Measurements from ENCODE around the gene REPS1.

The REPS1 gene

GRCh38 chr6:139014945-139015344 is 26.9 kb upstream of the REPS1 start:
- in situ Hi-C loops (cut with MboI; ENCODE audit: low sequenced_read_pairs, unreplicated experiment), result no loop called here
- no peak for DNase-seq (ENCODE audit: low spot score)
- no peak for TF ChIP-seq CTCF (IDR thresholded peaks at IDR 0.05; ENCODE audit: borderline replicate concordance, control extremely low read depth, extremely low read depth, insufficient read depth, missing control alignments)

- DNase-seq (ENCODE audit: low spot score), result no peak
- in situ Hi-C loops (cut with MboI; ENCODE audit: low sequenced_read_pairs, unreplicated experiment), result no loop called here
- no peak for TF ChIP-seq CTCF (IDR thresholded peaks at IDR 0.05; ENCODE audit: borderline replicate concordance, control extremely low read depth, extremely low read depth, insufficient read depth, missing control alignments)
Measured at GRCh38 chr6:139013185-139013800, 25.2 kb upstream of the REPS1 start.

GRCh38 chr6:139011980-139012379 is 23.9 kb upstream of the REPS1 start:
- in situ Hi-C loops (cut with MboI; ENCODE audit: low sequenced_read_pairs, unreplicated experiment), result no loop called here
- no peak for TF ChIP-seq CTCF (IDR thresholded peaks at IDR 0.05; ENCODE audit: borderline replicate concordance, control extremely low read depth, extremely low read depth, insufficient read depth, missing control alignments)
- DNase-seq (ENCODE audit: low spot score), result no peak

GRCh38 chr6:139010674-139011073 is 22.6 kb upstream of the REPS1 start:
- DNase-seq (ENCODE audit: low spot score), result no peak
- no peak for TF ChIP-seq CTCF (IDR thresholded peaks at IDR 0.05; ENCODE audit: borderline replicate concordance, control extremely low read depth, extremely low read depth, insufficient read depth, missing control alignments)

GRCh38 chr6:139008117-139008516 is 20.1 kb upstream of the REPS1 start:
- no peak for DNase-seq (ENCODE audit: low spot score)
- no peak for TF ChIP-seq CTCF (IDR thresholded peaks at IDR 0.05; ENCODE audit: borderline replicate concordance, control extremely low read depth, extremely low read depth, insufficient read depth, missing control alignments)
- in situ Hi-C loops (cut with MboI; ENCODE audit: low sequenced_read_pairs, unreplicated experiment), result no loop called here

More at GRCh38 chr6:139010674-139011073, 22.6 kb upstream of the REPS1 start:
- in situ Hi-C loops (cut with MboI; ENCODE audit: low sequenced_read_pairs, unreplicated experiment), result no loop called here

- in situ Hi-C loops (cut with MboI; ENCODE audit: low sequenced_read_pairs, unreplicated experiment), result no loop called here
- TF ChIP-seq CTCF (IDR thresholded peaks at IDR 0.05; ENCODE audit: borderline replicate concordance, control extremely low read depth, extremely low read depth, insufficient read depth, missing control alignments), result no peak
- no peak for DNase-seq (ENCODE audit: low spot score)
Measured at GRCh38 chr6:139007428-139007827, 19.4 kb upstream of the REPS1 start.
